GM12801 (cell line): ENCODE data around the gene C16orf86.

Source experiments
- TF ChIP-seq, protein P1 (sequence below): IDR thresholded peaks from one replicate; pipeline ENCODE4 v1.5.1; 2011; ENCODE audit warnings: control low read depth; ENCODE audit not compliant: insufficient read length; ENCODE audit errors: extremely low read depth

C16orf86 gene

GRCh38 chr16:67655363-67655762 lies 11.3 kb upstream of the C16orf86 start:
- TF ChIP-seq, protein P1, sequence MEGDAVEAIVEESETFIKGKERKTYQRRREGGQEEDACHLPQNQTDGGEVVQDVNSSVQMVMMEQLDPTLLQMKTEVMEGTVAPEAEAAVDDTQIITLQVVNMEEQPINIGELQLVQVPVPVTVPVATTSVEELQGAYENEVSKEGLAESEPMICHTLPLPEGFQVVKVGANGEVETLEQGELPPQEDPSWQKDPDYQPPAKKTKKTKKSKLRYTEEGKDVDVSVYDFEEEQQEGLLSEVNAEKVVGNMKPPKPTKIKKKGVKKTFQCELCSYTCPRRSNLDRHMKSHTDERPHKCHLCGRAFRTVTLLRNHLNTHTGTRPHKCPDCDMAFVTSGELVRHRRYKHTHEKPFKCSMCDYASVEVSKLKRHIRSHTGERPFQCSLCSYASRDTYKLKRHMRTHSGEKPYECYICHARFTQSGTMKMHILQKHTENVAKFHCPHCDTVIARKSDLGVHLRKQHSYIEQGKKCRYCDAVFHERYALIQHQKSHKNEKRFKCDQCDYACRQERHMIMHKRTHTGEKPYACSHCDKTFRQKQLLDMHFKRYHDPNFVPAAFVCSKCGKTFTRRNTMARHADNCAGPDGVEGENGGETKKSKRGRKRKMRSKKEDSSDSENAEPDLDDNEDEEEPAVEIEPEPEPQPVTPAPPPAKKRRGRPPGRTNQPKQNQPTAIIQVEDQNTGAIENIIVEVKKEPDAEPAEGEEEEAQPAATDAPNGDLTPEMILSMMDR = no peak

GRCh38 chr16:67656344-67657016 lies 10.1 kb upstream of the C16orf86 start:
- TF ChIP-seq, protein P1 = no peak

DNA sequence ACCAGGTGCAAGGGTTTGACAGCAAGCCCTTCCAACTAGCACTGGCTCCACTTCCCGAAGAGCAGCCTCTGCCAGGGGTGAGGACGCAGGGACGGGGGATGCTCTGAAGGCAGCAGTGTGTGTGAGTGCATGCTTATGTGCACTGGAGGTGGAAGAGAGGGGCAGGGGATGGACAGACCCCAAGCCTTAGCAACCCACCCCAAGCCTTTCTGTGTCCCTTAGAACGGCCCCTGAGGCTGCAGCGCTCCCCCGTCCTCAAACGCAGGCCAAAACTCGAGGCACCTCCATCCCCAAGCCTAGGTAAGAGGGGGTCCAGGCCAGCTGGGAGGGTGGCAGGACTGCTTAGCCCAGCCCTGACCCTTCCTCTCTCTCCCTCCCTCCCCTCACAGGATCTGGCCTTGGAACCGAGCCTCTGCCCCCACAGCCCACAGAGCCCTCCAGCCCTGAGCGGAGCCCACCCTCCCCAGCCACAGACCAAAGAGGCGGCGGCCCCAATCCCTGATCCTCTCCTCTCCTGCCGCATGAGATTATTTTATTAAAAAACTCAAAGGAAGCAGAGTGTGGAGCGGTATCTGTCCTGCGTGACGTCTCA lies 9.5 kb upstream of the C16orf86 start:
- TF ChIP-seq, protein P1 = no peak

- TF ChIP-seq, protein P1 = no peak
These were observed 8.7 kb upstream of the C16orf86 start for GRCh38 chr16:67657751-67658518.

DNA sequence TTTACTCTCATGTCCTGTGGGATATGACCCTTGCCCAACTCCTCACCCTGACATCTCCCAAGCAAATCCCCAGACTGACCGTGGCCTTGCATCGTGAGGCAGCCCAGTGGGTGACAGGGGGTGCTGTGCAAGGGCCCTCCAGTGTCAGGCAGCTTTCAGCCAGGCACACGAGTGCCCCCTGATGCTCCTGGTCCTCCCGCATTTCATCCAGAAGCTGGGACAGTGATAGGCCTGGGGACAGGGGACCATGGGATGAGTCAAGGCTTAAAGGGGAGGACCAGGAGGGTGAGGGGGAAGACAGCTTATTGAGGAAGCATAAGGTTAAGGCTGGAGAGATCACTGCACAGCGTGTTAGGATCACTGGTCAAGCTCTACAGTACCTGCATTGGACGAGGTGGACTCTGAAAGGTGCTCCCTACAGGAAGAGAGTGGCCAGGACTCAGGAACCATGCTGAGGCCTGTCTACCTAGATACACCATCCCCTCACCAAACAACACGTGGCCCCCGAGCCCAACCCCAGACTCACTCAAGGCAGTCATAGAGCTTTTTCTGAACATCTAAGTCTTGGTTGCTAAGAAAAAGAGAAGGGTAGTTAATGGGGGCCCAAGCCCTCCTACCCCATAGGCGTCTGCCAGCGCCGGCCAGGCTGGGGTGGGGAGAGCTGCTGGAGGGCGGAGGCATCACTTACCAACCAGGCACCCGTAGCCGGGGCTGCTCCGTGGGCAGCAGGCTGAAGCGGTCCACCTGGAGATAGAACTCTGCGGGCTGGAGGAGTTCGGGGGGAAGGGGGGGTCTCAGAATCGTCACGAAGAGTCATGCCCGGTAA lies 7.6 kb upstream of the C16orf86 start:
- TF ChIP-seq, protein P1 = no peak

- TF ChIP-seq, protein P1 = no peak
These were observed 6.7 kb upstream of the C16orf86 start, which contains the start of gene ACD for GRCh38 chr16:67659675-67660563. Gene ACD, minus strand, starts transcription at chr16:67660260. Its CDS starts 40 bp downstream, at chr16:67660220.
